HepG2 (cell line): ENCODE measurements around the gene ATP2A2. TPM values are rescaled to one million over a fixed set of nuclear protein-coding genes. Genes with fewer than 3 reads are reported as not detected.

Experiments
- ATAC-seq: fragments of 200-7000 bp; cut with Tn5 transposase; 3 replicates; pipeline ENCODE4 v1.9.1; 2020; ENCODE audit warnings: mild to moderate bottlenecking, moderate library complexity
- BruUV-seq: library from RNA; stranded (reverse); fragments of 400-500 nt; replicated peaks from 2 replicates; lab custom pipeline; 2021; lab: Mats Ljungman, UMichigan
- CTCF ChIA-PET: fragments of 300-600 bp; formaldehyde crosslinking; extraction: SDS; loops from one replicate; lab custom pipeline; 2021; ENCODE audit warnings: low total read pairs, inconsistent platforms, low intra/inter-chr PET ratio; lab: Yijun Ruan, JAX
- POLR2A ChIA-PET: fragments of 350-600 bp; sonication (Branson Sonifier 250); formaldehyde crosslinking; loops from one replicate; lab custom pipeline; 2020; ENCODE audit warnings: antibody characterized with exemption, inconsistent platforms; lab: Yijun Ruan, JAX
- DNase-seq: peaks from one replicate; pipeline ENCODE4 v3.0.0-alpha.2; 2015; ENCODE audit warnings: low spot score
- FAIRE-seq: peaks from 3 replicates; lab custom pipeline; 2011; peaks lifted over from hg19 to GRCh38; lab: Jason Lieb, UNC
- H2AFZ ChIP-seq: one replicate; pipeline ENCODE4 v1.6.1; 2011; ENCODE audit warnings: low read length, inconsistent platforms
- H3K27ac ChIP-seq: fragments of 300-600 bp; 3 replicates; pipeline ENCODE4 v1.8.0; 2011; ENCODE audit warnings: mixed run types, mild to moderate bottlenecking, mixed read lengths, low read length, inconsistent platforms; ENCODE audit not compliant: insufficient read depth; ENCODE audit errors: extremely low read length
- H3K27me3 ChIP-seq, 2 experiments: fragments of 200-600 bp in 1 of 2; 2 replicates in 1 of 2; 3 replicates in 1 of 2; pipeline versions ENCODE4 v1.6.0 to v1.8.0; 2011; ENCODE audit warnings: low read length in 2 of 2, mild to moderate bottlenecking in 2 of 2, moderate library complexity in 2 of 2, inconsistent platforms in 1 of 2; ENCODE audit not compliant: insufficient read depth in 2 of 2, control insufficient read depth in 1 of 2
- H3K36me3 ChIP-seq, 2 experiments: fragments of 200-600 bp in 1 of 2; replicated peaks in 1 of 2; 2 replicates in 1 of 2; 3 replicates in 1 of 2; pipeline versions ENCODE4 v1.5.1 to v1.8.0; 2011; ENCODE audit warnings: low read length in 2 of 2, inconsistent platforms in 1 of 2; ENCODE audit not compliant: insufficient read depth in 2 of 2, control insufficient read depth in 1 of 2
- H3K4me1 ChIP-seq: 2 replicates; pipeline ENCODE4 v1.5.1; 2012; ENCODE audit warnings: low read length, inconsistent platforms; ENCODE audit not compliant: insufficient read depth
- H3K4me2 ChIP-seq: 2 replicates; pipeline ENCODE4 v1.6.0; 2011; ENCODE audit warnings: low read depth, low read length, inconsistent platforms
- H3K4me3 ChIP-seq, 3 experiments: fragments of 200-600 bp in 1 of 3; sonication (generic), shearing (Covaris generic) in 1 of 3; replicated peaks in 1 of 3; 2 replicates each; pipeline ENCODE4 v1.5.1; 2011 to 2016; ENCODE audit warnings: low read length in 3 of 3, inconsistent platforms in 2 of 3, low read depth in 2 of 3, mild to moderate bottlenecking in 2 of 3, control low read depth in 1 of 3, mixed read lengths in 1 of 3; ENCODE audit not compliant: insufficient read depth in 1 of 3
- H3K79me2 ChIP-seq: one replicate; pipeline ENCODE4 v1.6.1; 2011; ENCODE audit warnings: low read length, inconsistent platforms; ENCODE audit not compliant: insufficient read depth
- H3K9ac ChIP-seq: 2 replicates; pipeline ENCODE4 v1.6.0; 2011; ENCODE audit warnings: mild to moderate bottlenecking, low read depth, low read length, inconsistent platforms; ENCODE audit not compliant: insufficient read depth
- H3K9me3 ChIP-seq: 2 replicates; pipeline ENCODE4 v1.5.1; 2012; ENCODE audit warnings: mild to moderate bottlenecking, low read length
- H4K20me1 ChIP-seq: 2 replicates; pipeline ENCODE4 v1.6.0; 2011; ENCODE audit warnings: inconsistent platforms, mild to moderate bottlenecking, low read length, moderate library complexity; ENCODE audit not compliant: insufficient read depth
- GLI4 ChIP-seq: sonication (generic); formaldehyde crosslinking; IDR thresholded peaks from 2 replicates; pipeline ENCODE4 v1.5.1; 2020; ENCODE audit warnings: missing genetic modification reagents, mild to moderate bottlenecking, moderate library complexity, borderline replicate concordance
- LCORL ChIP-seq, 2 experiments: fragments of 450-650 bp in 1 of 2; sonication (generic) in 1 of 2; formaldehyde crosslinking in 1 of 2; IDR thresholded peaks; 2 replicates each; pipeline versions ENCODE4 v1.5.0 to v1.6.1; 2017 to 2020; ENCODE audit warnings: antibody characterized with exemption in 1 of 2, missing genetic modification reagents in 1 of 2
- MAFF ChIP-seq: IDR thresholded peaks from 2 replicates; pipeline ENCODE4 v1.6.1; 2011; ENCODE audit warnings: low read depth, low read length, improper control_type of control experiment
- MAFK ChIP-seq, 2 experiments: IDR thresholded peaks in 1 of 2; conservative IDR thresholded peaks in 1 of 2; 2 replicates each; pipeline ENCODE4 v1.6.1; 2011; ENCODE audit warnings: improper control_type of control experiment in 2 of 2, low read length in 2 of 2
- ZC3H13 ChIP-seq: sonication (generic); formaldehyde crosslinking; IDR thresholded peaks from 2 replicates; pipeline ENCODE4 v1.8.1; 2023; ENCODE audit warnings: mild to moderate bottlenecking, missing genetic modification reagents, moderate library complexity
- WGBS: methylation state at CpG from one replicate; pipeline ENCODE4 v1.1.6; 2017; ENCODE audit warnings: low lambda C conversion rate; 5-methylcytosine and 5-hydroxymethylcytosine counted together
- in situ Hi-C: cut with HindIII; loops from 2 replicates; pipeline ENCODE4 v1.10.0; 2017; ENCODE audit warnings: low pct_unique_long_range_greater_than_20kb; ENCODE audit not compliant: extremely low pct_ligation_motif_present
- intact Hi-C: fragments of 100-400 bp; cut with micrococcal nuclease; formaldehyde crosslinking; loops from one replicate; pipeline ENCODE4 v1.10.0; 2022; ENCODE audit not compliant: unreplicated experiment
- polyA plus RNA-seq, 8 experiments: library from polyadenylated mRNA; depleted of rRNA in 3 of 8; stranded (reverse) in 7 of 8; unstranded in 1 of 8; fragments of >200 nt; fragmentation: Illumina TruSeq in 4 of 8; extraction: Trizol in 4 of 8; gene quantifications; 2 replicates each; pipeline versions ENCODE4 v1.2.1 to v1.2.3, GENCODE V29; 2011 to 2016; ENCODE audit warnings: low read depth in 4 of 8, missing spikeins in 1 of 8, mixed read lengths in 1 of 8; ENCODE audit not compliant: insufficient read depth in 1 of 8
- total RNA-seq, 5 experiments: library from RNA; depleted of rRNA; stranded (reverse); fragments of >200 nt; fragmentation: Illumina TruSeq; extraction: Trizol; gene quantifications; 2 replicates each; pipeline ENCODE4 v1.2.3, GENCODE V29; 2016; ENCODE audit warnings: low read depth in 1 of 5
- TF ChIP-seq, protein P1 (sequence below): sonication (generic); formaldehyde crosslinking; IDR thresholded peaks from 2 replicates; pipeline ENCODE4 v1.4.0; 2020; ENCODE audit warnings: missing genetic modification reagents, borderline replicate concordance
- TF ChIP-seq, protein P2 (sequence below): sonication (generic); formaldehyde crosslinking; IDR thresholded peaks from 2 replicates; pipeline ENCODE4 v1.8.0; 2022; ENCODE audit warnings: missing genetic modification reagents, mild to moderate bottlenecking, inconsistent platforms, borderline replicate concordance

The ATP2A2 gene
- total and polyA plus RNA-seq, 2 of the 13 experiments (the other 11 are each of a cell fraction or from before 2014, with no cell fraction given): 35.4 to 85.5 TPM

DNA sequence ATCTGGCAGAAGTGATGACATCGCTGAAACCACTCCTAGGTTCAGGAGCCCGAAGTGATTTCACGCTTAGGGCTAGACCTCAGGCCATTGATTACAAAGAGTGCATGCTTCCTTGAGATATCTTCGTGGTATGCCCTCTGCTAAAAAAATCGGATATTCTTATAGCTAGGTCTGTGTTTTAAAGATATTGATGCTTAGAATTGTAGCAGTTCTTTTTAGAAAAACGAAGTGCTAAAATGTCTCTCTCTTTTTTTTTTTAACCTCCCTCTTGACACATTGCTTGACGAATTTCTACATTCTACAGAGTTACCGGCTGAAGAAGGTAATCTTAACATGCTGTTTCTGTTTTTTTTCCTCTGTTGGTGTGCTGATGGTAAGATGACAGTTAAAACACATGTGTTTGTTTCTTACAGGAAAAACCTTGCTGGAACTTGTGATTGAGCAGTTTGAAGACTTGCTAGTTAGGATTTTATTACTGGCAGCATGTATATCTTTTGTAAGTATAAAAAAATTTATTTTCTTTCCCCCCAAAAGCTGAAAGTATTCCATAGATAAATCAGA, 1.3 kb downstream of the ATP2A2 start:
- BruUV-seq: no TSS peak
- no peaks in the 10 kb centered on the region for H3K9me3 ChIP-seq
- FAIRE-seq (peak; percentile 26), DNase-seq (no peak), ATAC-seq (peak; percentile 7)
- WGBS: 1% methylated on average over 8 of the region's 8 CpGs
- H3K27me3 ChIP-seq: no peaks in the 10 kb centered on the region
- H3K4me3 ChIP-seq: peak overlapping the region; percentile 73 to 88 (median 73)
- H3K4me1 ChIP-seq: peaks cover 77% of the 10 kb centered on the region
- POLR2A ChIA-PET: interaction anchor here (0.7 to 5.5 kb wide), 7 partner anchors 12 to 290 kb away, joined by 3 to 77 read pairs (median 6); no protein-coding TSS in a partner anchor
- H3K36me3 ChIP-seq: peaks cover 1 to 20% of the 10 kb centered on the region in 2 experiments; a peak in 3 of 5 replicates
- peaks cover 39% of the 10 kb centered on the region for H4K20me1 ChIP-seq
- peak overlapping the region; percentile 94 for H3K9ac ChIP-seq
- peaks cover 56% of the 10 kb centered on the region for H3K79me2 ChIP-seq
- intact Hi-C loops: loop anchor here (2.0 to 5.0 kb wide), 2 partner anchors 36 to 180 kb away; no protein-coding TSS in a partner anchor
- CTCF ChIA-PET: no interaction called here
- no peak overlapping the region for H2AFZ ChIP-seq
- TF ChIP-seq, protein P1, sequence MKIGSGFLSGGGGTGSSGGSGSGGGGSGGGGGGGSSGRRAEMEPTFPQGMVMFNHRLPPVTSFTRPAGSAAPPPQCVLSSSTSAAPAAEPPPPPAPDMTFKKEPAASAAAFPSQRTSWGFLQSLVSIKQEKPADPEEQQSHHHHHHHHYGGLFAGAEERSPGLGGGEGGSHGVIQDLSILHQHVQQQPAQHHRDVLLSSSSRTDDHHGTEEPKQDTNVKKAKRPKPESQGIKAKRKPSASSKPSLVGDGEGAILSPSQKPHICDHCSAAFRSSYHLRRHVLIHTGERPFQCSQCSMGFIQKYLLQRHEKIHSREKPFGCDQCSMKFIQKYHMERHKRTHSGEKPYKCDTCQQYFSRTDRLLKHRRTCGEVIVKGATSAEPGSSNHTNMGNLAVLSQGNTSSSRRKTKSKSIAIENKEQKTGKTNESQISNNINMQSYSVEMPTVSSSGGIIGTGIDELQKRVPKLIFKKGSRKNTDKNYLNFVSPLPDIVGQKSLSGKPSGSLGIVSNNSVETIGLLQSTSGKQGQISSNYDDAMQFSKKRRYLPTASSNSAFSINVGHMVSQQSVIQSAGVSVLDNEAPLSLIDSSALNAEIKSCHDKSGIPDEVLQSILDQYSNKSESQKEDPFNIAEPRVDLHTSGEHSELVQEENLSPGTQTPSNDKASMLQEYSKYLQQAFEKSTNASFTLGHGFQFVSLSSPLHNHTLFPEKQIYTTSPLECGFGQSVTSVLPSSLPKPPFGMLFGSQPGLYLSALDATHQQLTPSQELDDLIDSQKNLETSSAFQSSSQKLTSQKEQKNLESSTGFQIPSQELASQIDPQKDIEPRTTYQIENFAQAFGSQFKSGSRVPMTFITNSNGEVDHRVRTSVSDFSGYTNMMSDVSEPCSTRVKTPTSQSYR (CRISPR knock-in tag): no peak
- TF ChIP-seq MAFF (peak; percentile 21; the same call in 1 of the 2 replicates), ZC3H13 (CRISPR knock-in tag) (no peak), GLI4 (no peak), MAFK (conservative IDR thresholded peaks at IDR 0.05 in 1 of 2, IDR thresholded peaks at IDR 0.05 in 1 of 2; ENCODE audit: low read length in 2 of 2) (peak in 1 of 2 experiments; percentile 63; a peak in 3 of 4 replicates), LCORL (IDR thresholded peaks at IDR 0.05) (no peak), LCORL (CRISPR knock-in tag; IDR thresholded peaks at IDR 0.05) (0 out of 2 replicates have a peak, but pooled peaks have one; percentile 20)
- TF ChIP-seq, protein P2, sequence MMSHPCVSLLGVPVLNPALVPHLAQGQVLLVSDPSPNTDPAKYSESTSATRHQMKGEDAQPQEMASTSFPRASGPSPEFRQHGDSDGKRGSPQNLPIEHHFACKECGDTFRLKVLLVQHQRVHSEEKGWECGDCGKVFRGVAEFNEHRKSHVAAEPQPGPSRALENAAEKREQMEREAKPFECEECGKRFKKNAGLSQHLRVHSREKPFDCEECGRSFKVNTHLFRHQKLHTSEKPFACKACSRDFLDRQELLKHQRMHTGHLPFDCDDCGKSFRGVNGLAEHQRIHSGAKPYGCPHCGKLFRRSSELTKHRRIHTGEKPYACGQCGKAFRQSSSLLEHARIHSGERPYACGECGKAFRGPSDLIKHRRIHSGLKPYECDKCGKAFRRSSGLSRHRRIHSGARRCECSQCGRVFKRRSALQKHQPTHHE: no peak
- TF ChIP-seq, all 625 proteins: peak for 3
- in situ Hi-C loops: no loop called here
- Histone ChIP-seq H3K27ac (peak overlapping the region; percentile 92), H3K4me2 (peak overlapping the region; percentile 91)
